Adrenal gland (tissue), 5 donors: ENCODE results near the gene TRAPPC12.

Experiments used
- POLR2A ChIP-seq, 2 donors: fragments of 450-650 bp; IDR thresholded peaks; one replicate each; pipeline ENCODE4 v1.6.1; 2017; ENCODE audit warnings: antibody characterized with exemption in 2 of 2, mild to moderate bottlenecking in 2 of 2, moderate library complexity in 1 of 2
- TF ChIP-seq, protein P1 (sequence below), 6 experiments: fragments of 450-650 bp in 4 of 6; fragments of 200-600 bp in 2 of 6; sonication (generic) in 1 of 6; IDR thresholded peaks; 1 replicate in 5 of 6; 2 replicates in 1 of 6; pipeline versions ENCODE4 v1.5.1 to v1.8.0; 2016 to 2021; ENCODE audit warnings: antibody characterized with exemption in 6 of 6, mild to moderate bottlenecking in 2 of 6, moderate library complexity in 1 of 6
- donor health status: DM: no; HTN: no; CAD: no.

DNA sequence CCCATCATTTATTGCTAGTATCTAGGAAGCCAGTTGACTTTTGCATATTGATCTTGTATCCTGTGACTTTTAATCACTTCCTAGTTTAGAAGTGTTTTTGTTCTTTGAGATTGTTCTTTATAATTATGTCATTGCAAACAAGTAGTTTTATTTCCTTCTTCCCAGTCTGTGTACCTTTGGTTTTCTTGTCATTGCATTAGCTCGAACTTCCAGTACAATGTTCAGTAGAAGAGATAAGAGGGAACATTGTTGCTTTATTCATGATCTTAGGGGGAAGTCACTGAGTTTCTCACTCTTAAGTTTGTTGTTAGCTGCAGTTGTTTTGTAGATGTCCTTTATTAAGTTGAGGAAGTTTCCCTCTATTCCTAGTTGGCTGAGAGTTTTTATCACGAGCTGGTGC, 61.0 kb downstream of the TRAPPC12 start:
- TF ChIP-seq, protein P1, sequence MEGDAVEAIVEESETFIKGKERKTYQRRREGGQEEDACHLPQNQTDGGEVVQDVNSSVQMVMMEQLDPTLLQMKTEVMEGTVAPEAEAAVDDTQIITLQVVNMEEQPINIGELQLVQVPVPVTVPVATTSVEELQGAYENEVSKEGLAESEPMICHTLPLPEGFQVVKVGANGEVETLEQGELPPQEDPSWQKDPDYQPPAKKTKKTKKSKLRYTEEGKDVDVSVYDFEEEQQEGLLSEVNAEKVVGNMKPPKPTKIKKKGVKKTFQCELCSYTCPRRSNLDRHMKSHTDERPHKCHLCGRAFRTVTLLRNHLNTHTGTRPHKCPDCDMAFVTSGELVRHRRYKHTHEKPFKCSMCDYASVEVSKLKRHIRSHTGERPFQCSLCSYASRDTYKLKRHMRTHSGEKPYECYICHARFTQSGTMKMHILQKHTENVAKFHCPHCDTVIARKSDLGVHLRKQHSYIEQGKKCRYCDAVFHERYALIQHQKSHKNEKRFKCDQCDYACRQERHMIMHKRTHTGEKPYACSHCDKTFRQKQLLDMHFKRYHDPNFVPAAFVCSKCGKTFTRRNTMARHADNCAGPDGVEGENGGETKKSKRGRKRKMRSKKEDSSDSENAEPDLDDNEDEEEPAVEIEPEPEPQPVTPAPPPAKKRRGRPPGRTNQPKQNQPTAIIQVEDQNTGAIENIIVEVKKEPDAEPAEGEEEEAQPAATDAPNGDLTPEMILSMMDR (IDR thresholded peaks at IDR 0.05), result no peak
- no peak for TF ChIP-seq POLR2A (IDR thresholded peaks at IDR 0.05)
